GM12878 (cell line): ENCODE results near the gene SYT1. TPM values are rescaled to one million over a fixed set of nuclear protein-coding genes. Genes with fewer than 3 reads are reported as not detected.

Experiments used
- ATAC-seq: fragments of 200-7000 bp; cut with Tn5 transposase; 3 replicates; pipeline ENCODE4 v1.9.1; 2020; ENCODE audit warnings: mild to moderate bottlenecking, moderate library complexity
- BruUV-seq: library from RNA; stranded (reverse); fragments of 400-500 nt; replicated peaks from 2 replicates; lab custom pipeline; 2021; lab: Mats Ljungman, UMichigan
- CTCF ChIA-PET: fragments of 300-600 bp; sonication (Branson Sonifier 250); formaldehyde crosslinking; extraction: SDS; loops from one replicate; lab custom pipeline; 2021; ENCODE audit warnings: inconsistent platforms; lab: Yijun Ruan, JAX
- POLR2A ChIA-PET: fragments of 350-600 bp; formaldehyde crosslinking; extraction: SDS; loops from one replicate; lab custom pipeline; 2021; ENCODE audit warnings: inconsistent platforms; lab: Charles Lee
- RAD21 ChIA-PET: fragments of 300-600 bp; sonication (Branson Sonifier 250); formaldehyde crosslinking; loops from one replicate; lab custom pipeline; 2023; ENCODE audit warnings: antibody characterized with exemption; ENCODE audit not compliant: unreplicated experiment; lab: Charles Lee
- SMC1A ChIA-PET: fragments of 300-600 bp; sonication (Branson Sonifier 250); formaldehyde crosslinking; loops from one replicate; lab custom pipeline; 2023; ENCODE audit not compliant: unreplicated experiment, uncharacterized antibody; lab: Charles Lee
- DNase-seq: peaks from one replicate; pipeline ENCODE4 v3.0.0-alpha.2; 2011; ENCODE audit warnings: low read depth, low spot score
- FAIRE-seq: peaks from 3 replicates; lab custom pipeline; 2011; peaks lifted over from hg19 to GRCh38; lab: Jason Lieb, UNC
- H2AFZ ChIP-seq: 2 replicates; pipeline ENCODE4 v1.6.0; 2011; ENCODE audit warnings: low read depth, low read length, control low read depth; ENCODE audit not compliant: control insufficient read depth
- H3K27ac ChIP-seq: 2 replicates; pipeline ENCODE4 v1.5.1; 2011; ENCODE audit warnings: control low read depth; ENCODE audit not compliant: control insufficient read depth, insufficient read depth
- H3K27me3 ChIP-seq, 2 experiments: replicated peaks in 1 of 2; 2 replicates each; pipeline versions ENCODE4 v1.6.0 to v1.6.1; 2011; ENCODE audit warnings: low read length in 1 of 2; ENCODE audit not compliant: control insufficient read depth in 2 of 2, insufficient read depth in 2 of 2
- H3K36me3 ChIP-seq, 2 experiments: 2 replicates each; pipeline ENCODE4 v1.5.1; 2011; ENCODE audit warnings: low read length in 1 of 2; ENCODE audit not compliant: control insufficient read depth in 2 of 2, insufficient read depth in 2 of 2
- H3K4me1 ChIP-seq: 2 replicates; pipeline ENCODE4 v1.6.1; 2011; ENCODE audit warnings: mild to moderate bottlenecking, low read length, moderate library complexity, mixed read lengths; ENCODE audit not compliant: control insufficient read depth, insufficient read depth
- H3K4me2 ChIP-seq: 2 replicates; pipeline ENCODE4 v1.6.0; 2011; ENCODE audit warnings: control low read depth; ENCODE audit not compliant: control insufficient read depth, insufficient read depth
- H3K4me3 ChIP-seq: fragments of 200-600 bp; sonication (generic); 2 replicates; pipeline ENCODE4 v1.5.1; 2016
- H3K79me2 ChIP-seq: 2 replicates; pipeline ENCODE4 v1.6.0; 2011; ENCODE audit warnings: low read length; ENCODE audit not compliant: control insufficient read depth, insufficient read depth
- H3K9ac ChIP-seq: 2 replicates; pipeline ENCODE4 v1.8.0; 2011; ENCODE audit warnings: low read length, control low read depth, mixed read lengths; ENCODE audit not compliant: control insufficient read depth, insufficient read depth
- H3K9me3 ChIP-seq: replicated peaks from 3 replicates; pipeline ENCODE4 v1.5.1; 2011; ENCODE audit warnings: mild to moderate bottlenecking, low read length; ENCODE audit not compliant: control insufficient read depth, insufficient read depth
- H4K20me1 ChIP-seq: 2 replicates; pipeline ENCODE4 v1.6.0; 2011; ENCODE audit not compliant: control insufficient read depth, insufficient read depth
- BHLHE40 ChIP-seq, 2 experiments: fragments of 450-650 bp in 1 of 2; IDR thresholded peaks; 2 replicates each; pipeline ENCODE4 v1.6.1; 2011 to 2017; ENCODE audit warnings: low read depth in 2 of 2, borderline replicate concordance in 1 of 2, improper control_type of control experiment in 1 of 2, low read length in 1 of 2, mild to moderate bottlenecking in 1 of 2
- FOS ChIP-seq: IDR thresholded peaks from 3 replicates; pipeline ENCODE4 v1.6.1; 2011; ENCODE audit warnings: borderline replicate concordance; ENCODE audit not compliant: insufficient read length; ENCODE audit errors: extremely low read depth
- GATAD2B ChIP-seq: fragments of 450-650 bp; conservative IDR thresholded peaks from 2 replicates; pipeline ENCODE4 v1.6.1; 2017; ENCODE audit warnings: low read depth, mild to moderate bottlenecking, moderate library complexity
- IKZF1 ChIP-seq: fragments of 450-650 bp; conservative IDR thresholded peaks from 2 replicates; pipeline ENCODE4 v1.6.1; 2017; ENCODE audit warnings: antibody characterized with exemption, mild to moderate bottlenecking
- JUNB ChIP-seq: IDR thresholded peaks from 2 replicates; pipeline ENCODE4 v1.6.1; 2016; ENCODE audit warnings: antibody characterized with exemption, mild to moderate bottlenecking
- NFYA ChIP-seq: IDR thresholded peaks from 2 replicates; pipeline ENCODE4 v1.6.1; 2011; ENCODE audit warnings: low read depth, mild to moderate bottlenecking, low read length, improper control_type of control experiment, borderline replicate concordance
- PAX5 ChIP-seq: IDR thresholded peaks from 2 replicates; pipeline ENCODE4 v1.6.1; 2011; ENCODE audit warnings: low read depth, low read length, borderline replicate concordance
- RBBP5 ChIP-seq: fragments of 200-600 bp; sonication (generic); conservative IDR thresholded peaks from 2 replicates; pipeline ENCODE4 v1.6.1; 2016
- TBL1XR1 ChIP-seq: IDR thresholded peaks from 2 replicates; pipeline ENCODE4 v1.6.1; 2012; ENCODE audit warnings: low read depth, low read length, improper control_type of control experiment
- TCF7 ChIP-seq: IDR thresholded peaks from 2 replicates; pipeline ENCODE4 v1.6.1; 2014; ENCODE audit warnings: antibody characterized with exemption, borderline replicate concordance
- ZBED1 ChIP-seq: IDR thresholded peaks from 2 replicates; pipeline ENCODE4 v1.6.1; 2016; ENCODE audit warnings: borderline replicate concordance
- WGBS: methylation state at CpG from one replicate; pipeline ENCODE4 v1.1.6; 2016; ENCODE audit warnings: low lambda C conversion rate; ENCODE audit not compliant: insufficient replicate concordance, insufficient coverage; ENCODE audit errors: missing lambda C conversion rate; 5-methylcytosine and 5-hydroxymethylcytosine counted together
- in situ Hi-C: fragments of 300-500 bp; cut with MboI; formaldehyde crosslinking; loops from 9 replicates; pipeline ENCODE4 v1.14.3; 2018; ENCODE audit warnings: mixed read lengths
- intact Hi-C: fragments of 100-400 bp; cut with micrococcal nuclease; formaldehyde crosslinking; loops from one replicate; pipeline ENCODE4 v1.14.2; 2022; ENCODE audit not compliant: unreplicated experiment
- polyA plus RNA-seq, 11 experiments: library from polyadenylated mRNA; depleted of rRNA in 4 of 11; unstranded in 6 of 11; stranded (reverse) in 5 of 11; fragments of >200 nt; fragmentation: Nextera tagmentation in 4 of 11; fragmentation: Illumina TruSeq in 1 of 11; extraction: Ambion mirVana in 4 of 11; extraction: Trizol in 1 of 11; gene quantifications; 1 replicate in 1 of 11; 2 replicates in 10 of 11; pipeline versions ENCODE4 v1.2.1 to v1.2.3, GENCODE V29; 2011 to 2016; ENCODE audit warnings: inconsistent platforms in 2 of 11, missing spikeins in 2 of 11, low read depth in 1 of 11
- total RNA-seq, 4 experiments: library from RNA; depleted of rRNA in 3 of 4; stranded (reverse); fragments of >200 nt in 3 of 4; fragmentation: Illumina TruSeq in 1 of 4; extraction: Trizol in 1 of 4; gene quantifications; 2 replicates each; pipeline versions ENCODE4 v1.2.1 to v1.2.3, GENCODE V29; 2013 to 2021
- TF ChIP-seq, protein P1 (sequence below): fragments of 450-650 bp; IDR thresholded peaks from 2 replicates; pipeline ENCODE4 v1.6.1; 2018; ENCODE audit warnings: borderline replicate concordance, mild to moderate bottlenecking; ENCODE audit not compliant: partially characterized antibody
- TF ChIP-seq, protein P2 (sequence below): fragments of 450-650 bp; IDR thresholded peaks from 2 replicates; pipeline ENCODE4 v1.6.1; 2018; ENCODE audit warnings: mild to moderate bottlenecking, low read depth, moderate library complexity; ENCODE audit not compliant: partially characterized antibody
- TF ChIP-seq, protein P3 (sequence below): IDR thresholded peaks from 2 replicates; pipeline ENCODE4 v1.6.1; 2011; ENCODE audit warnings: low read depth, low read length, improper control_type of control experiment, borderline replicate concordance
- TF ChIP-seq, protein P4 (sequence below): fragments of 450-650 bp; IDR thresholded peaks from 2 replicates; pipeline ENCODE4 v1.6.1; 2014; ENCODE audit warnings: mild to moderate bottlenecking

SYT1 gene
- total and polyA plus RNA-seq, 10 of the 15 experiments (the other 5 are each of a cell fraction or from before 2014, with no cell fraction given) = 0.10 to 0.28 TPM; not detected in 8

DNA sequence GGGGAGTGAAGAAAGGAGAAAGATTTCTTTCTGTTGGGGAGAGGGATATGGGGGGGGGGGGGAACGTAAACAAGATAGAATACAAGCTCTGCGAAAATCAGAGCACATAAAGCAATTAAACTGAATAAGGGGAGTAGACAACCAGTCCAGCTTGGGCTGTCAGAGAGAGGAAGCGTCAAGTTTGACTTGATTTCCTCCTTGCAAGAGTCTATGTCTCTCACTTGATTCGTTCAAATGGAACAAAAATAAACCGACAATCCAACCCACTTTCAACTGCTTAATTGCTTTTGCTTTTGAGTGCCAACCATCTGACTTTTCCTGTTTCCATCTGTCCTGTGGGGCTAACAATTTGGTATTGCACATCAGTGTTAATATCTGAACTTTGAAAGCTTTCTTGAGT, 942 bp downstream of the SYT1 start:
- Histone ChIP-seq H4K20me1 (no peaks in the 10 kb centered on the region), H3K27ac (no peak overlapping the region), H2AFZ (no peak overlapping the region), H3K4me3 (no peak overlapping the region), H3K36me3 (no peaks in the 10 kb centered on the region), H3K4me1 (peaks cover 3% of the 10 kb centered on the region), H3K4me2 (no peak overlapping the region), H3K9me3 (no peaks in the 10 kb centered on the region), H3K27me3 (peaks cover 2% of the 10 kb centered on the region in 2 experiments; a peak in 3 of 4 replicates), H3K9ac (no peak overlapping the region), H3K79me2 (no peaks in the 10 kb centered on the region)
- SMC1A ChIA-PET = interaction anchor here (0.6 kb wide), 1 partner anchor 29 kb away, joined by 3 read pairs; no protein-coding TSS in a partner anchor
- no TSS peak for BruUV-seq
- WGBS = 0% methylated on average over 5 of the region's 5 CpGs
- POLR2A ChIA-PET = no interaction called here
- CTCF ChIA-PET = no interaction called here
- intact Hi-C loops = no loop called here
- DNase-seq = no peak
- RAD21 ChIA-PET = no interaction called here
- no peak for ATAC-seq
- FAIRE-seq = no peak
- in situ Hi-C loops = no loop called here
- TF ChIP-seq ZBED1 (no peak), NFYA (no peak), TCF7 (no peak), RBBP5 (no peak), GATAD2B (no peak), BHLHE40 (IDR thresholded peaks at IDR 0.05; ENCODE audit: borderline replicate concordance in 1 of 2, low read depth in 2 of 2, low read length in 1 of 2) (no peak), PAX5 (no peak), FOS (no peak), IKZF1 (no peak), JUNB (no peak), TBL1XR1 (no peak)
- TF ChIP-seq, protein P1, sequence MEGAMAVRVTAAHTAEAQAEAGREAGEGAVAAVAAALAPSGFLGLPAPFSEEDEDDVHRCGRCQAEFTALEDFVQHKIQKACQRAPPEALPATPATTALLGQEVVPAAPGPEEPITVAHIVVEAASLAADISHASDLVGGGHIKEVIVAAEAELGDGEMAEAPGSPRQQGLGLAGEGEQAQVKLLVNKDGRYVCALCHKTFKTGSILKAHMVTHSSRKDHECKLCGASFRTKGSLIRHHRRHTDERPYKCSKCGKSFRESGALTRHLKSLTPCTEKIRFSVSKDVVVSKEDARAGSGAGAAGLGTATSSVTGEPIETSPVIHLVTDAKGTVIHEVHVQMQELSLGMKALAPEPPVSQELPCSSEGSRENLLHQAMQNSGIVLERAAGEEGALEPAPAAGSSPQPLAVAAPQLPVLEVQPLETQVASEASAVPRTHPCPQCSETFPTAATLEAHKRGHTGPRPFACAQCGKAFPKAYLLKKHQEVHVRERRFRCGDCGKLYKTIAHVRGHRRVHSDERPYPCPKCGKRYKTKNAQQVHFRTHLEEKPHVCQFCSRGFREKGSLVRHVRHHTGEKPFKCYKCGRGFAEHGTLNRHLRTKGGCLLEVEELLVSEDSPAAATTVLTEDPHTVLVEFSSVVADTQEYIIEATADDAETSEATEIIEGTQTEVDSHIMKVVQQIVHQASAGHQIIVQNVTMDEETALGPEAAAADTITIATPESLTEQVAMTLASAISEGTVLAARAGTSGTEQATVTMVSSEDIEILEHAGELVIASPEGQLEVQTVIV = no peak
- TF ChIP-seq, protein P2, sequence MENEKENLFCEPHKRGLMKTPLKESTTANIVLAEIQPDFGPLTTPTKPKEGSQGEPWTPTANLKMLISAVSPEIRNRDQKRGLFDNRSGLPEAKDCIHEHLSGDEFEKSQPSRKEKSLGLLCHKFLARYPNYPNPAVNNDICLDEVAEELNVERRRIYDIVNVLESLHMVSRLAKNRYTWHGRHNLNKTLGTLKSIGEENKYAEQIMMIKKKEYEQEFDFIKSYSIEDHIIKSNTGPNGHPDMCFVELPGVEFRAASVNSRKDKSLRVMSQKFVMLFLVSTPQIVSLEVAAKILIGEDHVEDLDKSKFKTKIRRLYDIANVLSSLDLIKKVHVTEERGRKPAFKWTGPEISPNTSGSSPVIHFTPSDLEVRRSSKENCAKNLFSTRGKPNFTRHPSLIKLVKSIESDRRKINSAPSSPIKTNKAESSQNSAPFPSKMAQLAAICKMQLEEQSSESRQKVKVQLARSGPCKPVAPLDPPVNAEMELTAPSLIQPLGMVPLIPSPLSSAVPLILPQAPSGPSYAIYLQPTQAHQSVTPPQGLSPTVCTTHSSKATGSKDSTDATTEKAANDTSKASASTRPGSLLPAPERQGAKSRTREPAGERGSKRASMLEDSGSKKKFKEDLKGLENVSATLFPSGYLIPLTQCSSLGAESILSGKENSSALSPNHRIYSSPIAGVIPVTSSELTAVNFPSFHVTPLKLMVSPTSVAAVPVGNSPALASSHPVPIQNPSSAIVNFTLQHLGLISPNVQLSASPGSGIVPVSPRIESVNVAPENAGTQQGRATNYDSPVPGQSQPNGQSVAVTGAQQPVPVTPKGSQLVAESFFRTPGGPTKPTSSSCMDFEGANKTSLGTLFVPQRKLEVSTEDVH = no peak
- TF ChIP-seq, protein P3, sequence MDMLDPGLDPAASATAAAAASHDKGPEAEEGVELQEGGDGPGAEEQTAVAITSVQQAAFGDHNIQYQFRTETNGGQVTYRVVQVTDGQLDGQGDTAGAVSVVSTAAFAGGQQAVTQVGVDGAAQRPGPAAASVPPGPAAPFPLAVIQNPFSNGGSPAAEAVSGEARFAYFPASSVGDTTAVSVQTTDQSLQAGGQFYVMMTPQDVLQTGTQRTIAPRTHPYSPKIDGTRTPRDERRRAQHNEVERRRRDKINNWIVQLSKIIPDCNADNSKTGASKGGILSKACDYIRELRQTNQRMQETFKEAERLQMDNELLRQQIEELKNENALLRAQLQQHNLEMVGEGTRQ = no peak
- TF ChIP-seq, protein P4, sequence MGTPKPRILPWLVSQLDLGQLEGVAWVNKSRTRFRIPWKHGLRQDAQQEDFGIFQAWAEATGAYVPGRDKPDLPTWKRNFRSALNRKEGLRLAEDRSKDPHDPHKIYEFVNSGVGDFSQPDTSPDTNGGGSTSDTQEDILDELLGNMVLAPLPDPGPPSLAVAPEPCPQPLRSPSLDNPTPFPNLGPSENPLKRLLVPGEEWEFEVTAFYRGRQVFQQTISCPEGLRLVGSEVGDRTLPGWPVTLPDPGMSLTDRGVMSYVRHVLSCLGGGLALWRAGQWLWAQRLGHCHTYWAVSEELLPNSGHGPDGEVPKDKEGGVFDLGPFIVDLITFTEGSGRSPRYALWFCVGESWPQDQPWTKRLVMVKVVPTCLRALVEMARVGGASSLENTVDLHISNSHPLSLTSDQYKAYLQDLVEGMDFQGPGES = no peak
